Spleen (tissue), 11 donors: ENCODE results near the gene SEMA3A. TPM values are rescaled to one million over a fixed set of nuclear protein-coding genes. Genes with fewer than 3 reads are reported as not detected.

ENCODE experiments used
- DNase-seq: peaks from one replicate; pipeline ENCODE4 v3.0.0-alpha.2; 2020
- H3K27ac ChIP-seq, 8 donors: fragments of 200-600 bp; sonication (generic) in 7 of 8; 1 replicate in 4 of 8; 2 replicates in 4 of 8; pipeline versions ENCODE4 v1.5.0 to v1.8.0; 2016 to 2021; ENCODE audit warnings: inconsistent platforms in 4 of 8, mild to moderate bottlenecking in 4 of 8, moderate library complexity in 1 of 8
- H3K27me3 ChIP-seq, 7 donors: fragments of 200-600 bp; sonication (generic) in 6 of 7; replicated peaks in 1 of 7; 1 replicate in 4 of 7; 2 replicates in 3 of 7; pipeline versions ENCODE4 v1.5.0 to v1.8.0; 2016 to 2021; ENCODE audit warnings: inconsistent platforms in 3 of 7, mild to moderate bottlenecking in 1 of 7
- H3K36me3 ChIP-seq, 6 donors: fragments of 200-600 bp; sonication (generic) in 5 of 6; 1 replicate in 4 of 6; 2 replicates in 2 of 6; pipeline versions ENCODE4 v1.5.0 to v1.8.0; 2016 to 2021; ENCODE audit warnings: inconsistent platforms in 2 of 6
- H3K4me1 ChIP-seq, 6 donors: fragments of 200-600 bp; sonication (generic) in 5 of 6; 1 replicate in 3 of 6; 2 replicates in 3 of 6; pipeline versions ENCODE4 v1.5.0 to v1.8.0; 2016 to 2021; ENCODE audit warnings: inconsistent platforms in 3 of 6
- H3K4me3 ChIP-seq, 8 donors: fragments of 200-600 bp; sonication (generic) in 7 of 8; 1 replicate in 4 of 8; 2 replicates in 4 of 8; pipeline versions ENCODE4 v1.5.0 to v1.8.0; 2016 to 2021; ENCODE audit warnings: inconsistent platforms in 4 of 8, mild to moderate bottlenecking in 4 of 8, moderate library complexity in 2 of 8
- H3K9me3 ChIP-seq, 8 donors: fragments of 200-600 bp; sonication (generic) in 7 of 8; 1 replicate in 4 of 8; 2 replicates in 4 of 8; pipeline versions ENCODE4 v1.5.0 to v1.8.0; 2016 to 2021; ENCODE audit warnings: inconsistent platforms in 4 of 8
- POLR2A ChIP-seq, 3 donors: fragments of 450-650 bp; IDR thresholded peaks; one replicate each; pipeline ENCODE4 v1.5.1; 2017; ENCODE audit warnings: antibody characterized with exemption in 3 of 3, mild to moderate bottlenecking in 1 of 3
- POLR2AphosphoS5 ChIP-seq, 3 donors: sonication (generic); formaldehyde crosslinking; IDR thresholded peaks; one replicate each; pipeline ENCODE4 v1.5.1; 2017; ENCODE audit warnings: antibody characterized with exemption in 3 of 3
- WGBS, 5 donors: extraction: QIAGEN DNeasy Blood & Tissue Kit in 3 of 5; methylation state at CpG; one replicate each; pipeline versions ENCODE4 v1.1.5 to v1.1.7; 2013 to 2018; 5-methylcytosine and 5-hydroxymethylcytosine counted together
- intact Hi-C: fragments of 100-400 bp; cut with DNase I; formaldehyde crosslinking; loops from one replicate; pipeline ENCODE4 v1.15.0; 2023; ENCODE audit warnings: low total_unique reads
- polyA plus RNA-seq, 3 donors: library from polyadenylated mRNA; stranded (reverse); fragments of 200-250 nt; gene quantifications; one replicate each; pipeline ENCODE4 v1.2.1, GENCODE V29; 2013
- total RNA-seq, 7 donors: library from RNA; depleted of rRNA in 3 of 7; stranded (reverse); fragments of >200 nt in 3 of 7; fragmentation: NEBNext Ultra II Directional in 4 of 7; extraction: Animal tissue kit (Norgen Biotek cat#: 25700) in 4 of 7; gene quantifications; one replicate each; pipeline versions ENCODE4 v1.1.0 to v1.2.1, GENCODE V29; 2016 to 2021
- TF ChIP-seq, protein P1 (sequence below), 11 experiments: fragments of 200-600 bp in 7 of 11; fragments of 450-650 bp in 4 of 11; sonication (generic) in 4 of 11; IDR thresholded peaks in 8 of 11; conservative IDR thresholded peaks in 3 of 11; 1 replicate in 7 of 11; 2 replicates in 4 of 11; pipeline versions ENCODE4 v1.4.0 to v1.8.0; 2016 to 2021; ENCODE audit warnings: antibody characterized with exemption in 11 of 11, inconsistent platforms in 4 of 11, mild to moderate bottlenecking in 1 of 11
- donor health status: healthy with polysubstance abuse.
- donor health status: DM: no; HTN: no; CAD: no; lungs with moderate emphysema.
- donor health status: DM: no; HTN: no; CAD: no.
- donor health status: Bipolar disorder and iron deficiency.
- donor health status: healthy.
- donor health status: DM: no; HTN: no; CAD: no.
- donor health status: DM: yes; HTN: yes; CAD: no.

SEMA3A gene
- total and polyA plus RNA-seq, 10 donors = 1.1 to 48.5 (median 15.3) TPM

- TF ChIP-seq, protein P1, sequence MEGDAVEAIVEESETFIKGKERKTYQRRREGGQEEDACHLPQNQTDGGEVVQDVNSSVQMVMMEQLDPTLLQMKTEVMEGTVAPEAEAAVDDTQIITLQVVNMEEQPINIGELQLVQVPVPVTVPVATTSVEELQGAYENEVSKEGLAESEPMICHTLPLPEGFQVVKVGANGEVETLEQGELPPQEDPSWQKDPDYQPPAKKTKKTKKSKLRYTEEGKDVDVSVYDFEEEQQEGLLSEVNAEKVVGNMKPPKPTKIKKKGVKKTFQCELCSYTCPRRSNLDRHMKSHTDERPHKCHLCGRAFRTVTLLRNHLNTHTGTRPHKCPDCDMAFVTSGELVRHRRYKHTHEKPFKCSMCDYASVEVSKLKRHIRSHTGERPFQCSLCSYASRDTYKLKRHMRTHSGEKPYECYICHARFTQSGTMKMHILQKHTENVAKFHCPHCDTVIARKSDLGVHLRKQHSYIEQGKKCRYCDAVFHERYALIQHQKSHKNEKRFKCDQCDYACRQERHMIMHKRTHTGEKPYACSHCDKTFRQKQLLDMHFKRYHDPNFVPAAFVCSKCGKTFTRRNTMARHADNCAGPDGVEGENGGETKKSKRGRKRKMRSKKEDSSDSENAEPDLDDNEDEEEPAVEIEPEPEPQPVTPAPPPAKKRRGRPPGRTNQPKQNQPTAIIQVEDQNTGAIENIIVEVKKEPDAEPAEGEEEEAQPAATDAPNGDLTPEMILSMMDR (IDR thresholded peaks at IDR 0.05 in 8 of 11, conservative IDR thresholded peaks at IDR 0.05 in 3 of 11) = no peak
- TF ChIP-seq POLR2A (IDR thresholded peaks at IDR 0.05) (no peak), POLR2AphosphoS5 (IDR thresholded peaks at IDR 0.05) (no peak)
- H3K27me3 ChIP-seq = no peaks in the 10 kb centered on the region
- no peaks in the 10 kb centered on the region for H3K9me3 ChIP-seq
- H3K4me3 ChIP-seq = no peak overlapping the region
- H3K27ac ChIP-seq = no peak overlapping the region
- DNase-seq = no peak
- intact Hi-C loops = no loop called here
- H3K36me3 ChIP-seq = peaks cover 0 to 6% (median 0%) of the 10 kb centered on the region in 6 donors
- WGBS, 5 donors = 44 to 62% (median 56%) methylated on average over 3 of the region's 3 CpGs
- no peaks in the 10 kb centered on the region for H3K4me1 ChIP-seq
Observed at GRCh38 chr7:83957333-83957732, 237.3 kb downstream of the SEMA3A start.

DNA sequence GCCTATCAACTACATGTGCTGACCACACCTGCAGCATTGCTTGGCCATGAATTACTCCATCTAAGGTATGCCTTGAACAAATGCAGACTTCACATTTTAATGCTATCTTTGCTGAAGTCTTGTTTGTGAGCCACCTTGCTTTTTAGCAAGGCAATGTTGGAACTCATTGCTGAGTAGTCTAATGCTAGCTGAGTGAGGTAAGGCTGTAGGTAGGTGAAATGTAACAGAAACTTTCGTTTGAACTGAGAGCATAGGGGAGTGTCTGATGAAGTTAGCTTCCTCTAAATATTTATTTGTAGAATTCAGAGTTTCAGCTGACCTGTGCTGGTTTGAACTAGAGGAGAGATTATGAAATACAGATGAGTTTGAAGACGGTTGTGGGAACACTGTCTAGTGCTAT lies 238.5 kb downstream of the SEMA3A start:
- 51 to 76% (median 69%) methylated on average over 2 of the region's 2 CpGs for WGBS, 5 donors
- Histone ChIP-seq H3K4me3 (no peak overlapping the region), H3K36me3 (peaks cover 0 to 2% (median 0%) of the 10 kb centered on the region in 6 donors), H3K27me3 (no peaks in the 10 kb centered on the region), H3K27ac (no peak overlapping the region), H3K4me1 (no peaks in the 10 kb centered on the region), H3K9me3 (no peaks in the 10 kb centered on the region)
- DNase-seq = no peak
- TF ChIP-seq POLR2AphosphoS5 (IDR thresholded peaks at IDR 0.05) = no peak
- TF ChIP-seq, protein P1 (IDR thresholded peaks at IDR 0.05 in 8 of 11, conservative IDR thresholded peaks at IDR 0.05 in 3 of 11) = no peak
- TF ChIP-seq POLR2A (IDR thresholded peaks at IDR 0.05) = no peak
- intact Hi-C loops = no loop called here

DNA sequence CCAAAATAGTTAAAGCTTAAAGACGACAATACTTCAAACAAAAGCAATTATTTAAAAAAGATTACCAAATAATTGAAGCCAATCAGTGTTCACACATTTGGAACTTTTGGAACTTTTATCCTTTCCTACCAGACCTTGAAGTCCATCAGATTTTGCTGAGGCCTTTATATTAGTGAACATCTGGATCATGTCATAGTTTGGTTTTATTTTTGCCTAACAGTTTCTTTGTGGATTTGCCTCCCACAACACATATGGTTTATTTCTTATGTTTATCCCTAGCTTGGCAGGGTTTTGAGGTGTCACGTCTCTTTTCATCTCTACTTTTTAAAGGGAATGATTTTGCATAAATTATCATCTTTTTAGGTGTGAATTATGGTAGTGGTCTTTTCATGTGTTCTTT lies 242.4 kb downstream of the SEMA3A start:
- no peak overlapping the region for H3K27ac ChIP-seq
- H3K27me3 ChIP-seq = no peaks in the 10 kb centered on the region
- no peaks in the 10 kb centered on the region for H3K9me3 ChIP-seq
- intact Hi-C loops = no loop called here
- no peak for DNase-seq
- H3K36me3 ChIP-seq = no peaks in the 10 kb centered on the region
- TF ChIP-seq POLR2AphosphoS5 (IDR thresholded peaks at IDR 0.05) (no peak), POLR2A (IDR thresholded peaks at IDR 0.05) (no peak)
- TF ChIP-seq, protein P1 (IDR thresholded peaks at IDR 0.05 in 8 of 11, conservative IDR thresholded peaks at IDR 0.05 in 3 of 11) = no peak
- H3K4me3 ChIP-seq = no peak overlapping the region
- H3K4me1 ChIP-seq = no peaks in the 10 kb centered on the region
- WGBS, 5 donors = 63 to 80% (median 77%) methylated on average over 2 of the region's 2 CpGs

DNA sequence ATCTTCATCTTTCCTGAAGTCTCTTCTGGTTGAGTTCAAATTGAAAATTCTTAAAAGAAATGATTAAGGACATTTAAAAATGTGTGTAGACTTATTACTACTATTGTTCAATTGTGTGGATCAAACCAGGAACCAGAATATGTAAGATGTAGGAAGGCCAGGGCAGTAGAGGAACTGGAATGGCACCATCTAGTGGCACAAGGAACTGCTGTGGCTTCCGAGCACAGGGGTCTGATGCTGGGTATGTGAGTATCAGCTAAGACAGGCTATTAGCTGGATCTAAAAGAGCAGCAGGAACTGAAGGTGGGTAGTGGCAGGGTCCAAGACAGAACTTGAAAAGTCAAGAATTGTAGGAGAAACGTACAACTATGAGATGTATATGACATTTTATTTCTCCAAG lies 247.3 kb downstream of the SEMA3A start:
- TF ChIP-seq, protein P1 (IDR thresholded peaks at IDR 0.05 in 8 of 11, conservative IDR thresholded peaks at IDR 0.05 in 3 of 11) = peak in 2 of 11 experiments; percentile 18 to 29
- no peak for TF ChIP-seq POLR2AphosphoS5 (IDR thresholded peaks at IDR 0.05)
- Histone ChIP-seq H3K27ac (no peak overlapping the region), H3K9me3 (no peaks in the 10 kb centered on the region), H3K36me3 (no peaks in the 10 kb centered on the region), H3K27me3 (no peaks in the 10 kb centered on the region), H3K4me3 (no peak overlapping the region), H3K4me1 (no peaks in the 10 kb centered on the region)
- DNase-seq = no peak
- 66 to 75% (median 70%) methylated on average over 2 of the region's 2 CpGs for WGBS, 5 donors
- intact Hi-C loops = no loop called here
